Breast epithelium (tissue), 3 donors: ENCODE measurements around the gene SYT14.

Experiments
- POLR2A ChIP-seq: fragments of 450-650 bp; IDR thresholded peaks from one replicate; pipeline ENCODE4 v1.6.1; 2016; ENCODE audit warnings: antibody characterized with exemption, mild to moderate bottlenecking, moderate library complexity
- TF ChIP-seq, protein P1 (sequence below), 3 donors: fragments of 450-650 bp; IDR thresholded peaks; one replicate each; pipeline ENCODE4 v1.5.1; 2016 to 2017; ENCODE audit warnings: antibody characterized with exemption in 3 of 3, mild to moderate bottlenecking in 3 of 3, moderate library complexity in 3 of 3

DNA sequence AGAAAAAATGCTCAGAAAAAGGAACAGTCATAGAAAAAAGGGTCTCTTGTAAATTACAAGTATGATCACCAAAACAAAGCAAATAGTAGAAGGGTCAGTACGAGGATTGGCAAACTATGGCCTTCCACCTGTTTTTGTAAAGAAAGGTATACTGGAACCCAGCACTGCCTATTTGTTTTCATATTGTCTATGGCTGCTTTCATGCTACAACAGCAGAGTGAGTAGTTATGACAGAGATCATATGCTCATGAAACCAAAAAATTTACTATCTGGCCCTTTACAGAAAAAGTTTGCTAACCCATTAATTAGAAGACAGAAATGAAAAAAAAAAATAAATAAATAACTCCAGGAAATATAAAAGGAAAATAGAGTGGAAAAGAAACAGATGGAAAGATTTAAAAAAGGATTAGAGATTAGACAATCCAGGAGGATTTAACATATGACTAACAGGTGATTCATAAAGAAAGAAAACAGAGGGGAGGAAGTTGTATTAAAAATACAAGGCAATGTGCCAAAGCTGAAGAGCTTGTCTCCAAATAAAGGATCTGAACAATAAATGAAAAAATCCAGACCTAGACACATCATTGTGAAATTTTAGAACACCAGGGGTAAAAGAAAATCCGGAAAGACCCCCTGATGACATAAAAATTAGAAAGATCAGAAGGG is 186.0 kb downstream of the SYT14 start:
- TF ChIP-seq, protein P1, sequence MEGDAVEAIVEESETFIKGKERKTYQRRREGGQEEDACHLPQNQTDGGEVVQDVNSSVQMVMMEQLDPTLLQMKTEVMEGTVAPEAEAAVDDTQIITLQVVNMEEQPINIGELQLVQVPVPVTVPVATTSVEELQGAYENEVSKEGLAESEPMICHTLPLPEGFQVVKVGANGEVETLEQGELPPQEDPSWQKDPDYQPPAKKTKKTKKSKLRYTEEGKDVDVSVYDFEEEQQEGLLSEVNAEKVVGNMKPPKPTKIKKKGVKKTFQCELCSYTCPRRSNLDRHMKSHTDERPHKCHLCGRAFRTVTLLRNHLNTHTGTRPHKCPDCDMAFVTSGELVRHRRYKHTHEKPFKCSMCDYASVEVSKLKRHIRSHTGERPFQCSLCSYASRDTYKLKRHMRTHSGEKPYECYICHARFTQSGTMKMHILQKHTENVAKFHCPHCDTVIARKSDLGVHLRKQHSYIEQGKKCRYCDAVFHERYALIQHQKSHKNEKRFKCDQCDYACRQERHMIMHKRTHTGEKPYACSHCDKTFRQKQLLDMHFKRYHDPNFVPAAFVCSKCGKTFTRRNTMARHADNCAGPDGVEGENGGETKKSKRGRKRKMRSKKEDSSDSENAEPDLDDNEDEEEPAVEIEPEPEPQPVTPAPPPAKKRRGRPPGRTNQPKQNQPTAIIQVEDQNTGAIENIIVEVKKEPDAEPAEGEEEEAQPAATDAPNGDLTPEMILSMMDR (IDR thresholded peaks at IDR 0.05): no peak
- TF ChIP-seq POLR2A: no peak
